Body of pancreas (tissue), 4 donors: ENCODE results near the gene PPIG.

ENCODE experiments used
- CTCF ChIP-seq, 7 experiments: fragments of 450-650 bp in 4 of 7; fragments of 200-600 bp in 3 of 7; sonication (generic) in 3 of 7; IDR thresholded peaks; one replicate each; pipeline ENCODE4 v1.5.1; 2016 to 2019; ENCODE audit warnings: antibody characterized with exemption in 7 of 7
- POLR2A ChIP-seq, 3 donors: fragments of 450-650 bp; IDR thresholded peaks; one replicate each; pipeline ENCODE4 v1.6.1; 2016; ENCODE audit warnings: antibody characterized with exemption in 3 of 3, mild to moderate bottlenecking in 2 of 3

GRCh38 chr2:169673921-169674320, 89.8 kb downstream of the PPIG start:
- no peak for TF ChIP-seq CTCF (IDR thresholded peaks at IDR 0.05)
- no peak for TF ChIP-seq POLR2A (IDR thresholded peaks at IDR 0.05)
